Effector memory CD8-positive, alpha-beta T cell (primary cell): Measurements from ENCODE around the gene ANXA10.
"Not testable (repeated sequence)": the region's sequence is repeated elsewhere in the genome, so short reads cannot be mapped to it uniquely, and the experiment has no call there.

ENCODE experiments used
- ATAC-seq: fragments of 150-1000 bp; cut with Tn5 transposase; replicated peaks from 2 replicates; pipeline ENCODE4 v1.10.0; 2021; ENCODE audit warnings: mild to moderate bottlenecking, moderate library complexity
- DNase-seq, 3 experiments: peaks; one replicate each; pipeline ENCODE4 v3.0.0; 2021
- H3K27ac Mint-ChIP-seq, 2 donors: one replicate each; pipeline ENCODE4 v1.8.0; 2022; ENCODE audit warnings: mild to moderate bottlenecking in 2 of 2, mixed read lengths in 2 of 2, moderate library complexity in 2 of 2
- H3K27me3 Mint-ChIP-seq, 2 donors: one replicate each; pipeline ENCODE4 v1.8.0; 2022; ENCODE audit warnings: mixed read lengths in 2 of 2
- H3K36me3 Mint-ChIP-seq: one replicate; pipeline ENCODE4 v1.8.0; 2022; ENCODE audit warnings: mild to moderate bottlenecking, moderate library complexity, mixed read lengths; ENCODE audit not compliant: insufficient read depth
- H3K4me1 Mint-ChIP-seq, 2 donors: one replicate each; pipeline ENCODE4 v1.8.0; 2022; ENCODE audit warnings: low read depth in 2 of 2, mixed read lengths in 2 of 2
- H3K4me3 Mint-ChIP-seq, 2 donors: one replicate each; pipeline ENCODE4 v1.8.0; 2022; ENCODE audit warnings: mild to moderate bottlenecking in 2 of 2, mixed read lengths in 2 of 2, moderate library complexity in 2 of 2
- H3K9me3 Mint-ChIP-seq, 2 donors: one replicate each; pipeline ENCODE4 v1.8.0; 2022; ENCODE audit warnings: mixed read lengths in 2 of 2

Gene ANXA10

DNA sequence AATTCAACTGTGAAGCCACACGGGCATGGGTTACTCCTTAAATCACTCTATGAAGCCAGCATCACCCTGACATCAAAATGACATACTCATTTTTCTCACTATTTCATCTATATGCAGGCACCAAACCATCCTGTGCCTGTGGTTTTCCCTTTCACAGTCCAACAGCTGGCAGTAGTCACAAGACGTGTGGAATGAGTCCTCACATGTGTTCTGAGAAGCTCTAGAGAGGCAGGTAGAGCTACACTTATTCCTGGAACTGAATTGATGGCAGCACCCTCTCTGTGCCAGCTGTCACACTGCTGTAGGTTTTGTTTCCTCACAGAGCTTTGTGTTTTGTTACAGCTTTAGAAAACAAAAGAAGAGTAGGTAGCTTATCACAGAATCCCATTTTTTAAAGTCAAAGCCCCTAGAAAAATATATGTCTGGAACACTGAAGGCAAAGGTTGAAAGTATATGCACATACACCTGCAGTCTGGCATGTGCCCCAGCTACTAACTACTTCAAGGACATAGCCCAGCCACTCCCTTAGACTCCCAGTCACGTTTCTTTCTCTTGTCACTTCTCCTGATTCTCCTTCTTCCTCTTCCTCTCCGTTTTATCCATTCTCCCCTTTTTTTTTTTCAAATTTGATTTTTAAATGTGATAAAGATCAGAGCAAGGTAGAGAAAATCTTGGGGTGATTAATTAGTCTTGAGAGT, 107.1 kb downstream of the ANXA10 start:
- Mint-ChIP-seq H3K9me3 (peaks cover 5 to 10% of the 10 kb centered on the region in 2 donors), H3K27me3 (peaks cover 0 to 9% of the 10 kb centered on the region in 2 donors), H3K4me3 (no peak overlapping the region), H3K4me1 (peaks cover 0 to 2% of the 10 kb centered on the region in 2 donors), H3K27ac (no peak overlapping the region), H3K36me3 (no peaks in the 10 kb centered on the region)
- no peak for ATAC-seq
- DNase-seq = no peak

DNA sequence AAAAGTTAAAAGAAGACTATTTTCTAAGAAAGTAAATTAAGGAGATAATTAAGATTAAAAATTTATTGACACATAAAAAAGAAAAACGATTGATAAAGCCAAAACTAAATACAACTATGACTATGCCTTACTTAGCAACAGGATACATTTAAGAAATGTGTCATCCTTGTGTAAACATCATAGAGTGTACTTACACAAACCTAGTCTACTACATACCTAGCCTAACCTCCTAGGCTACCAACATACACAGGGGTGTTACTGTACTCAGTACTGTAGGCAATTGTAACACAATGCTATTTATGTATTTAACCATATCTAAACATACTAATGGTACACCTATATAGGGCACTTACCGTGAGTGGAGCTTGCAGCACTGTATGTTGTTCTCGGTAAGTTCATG, 108.3 kb downstream of the ANXA10 start:
- Mint-ChIP-seq H3K27me3 (peaks cover 0 to 8% of the 10 kb centered on the region in 2 donors), H3K36me3 (no peaks in the 10 kb centered on the region), H3K27ac (no peak overlapping the region), H3K9me3 (peaks cover 5 to 17% of the 10 kb centered on the region in 2 donors), H3K4me3 (no peak overlapping the region), H3K4me1 (peaks cover 0 to 2% of the 10 kb centered on the region in 2 donors)
- ATAC-seq (no peak), DNase-seq (no peak)

DNA sequence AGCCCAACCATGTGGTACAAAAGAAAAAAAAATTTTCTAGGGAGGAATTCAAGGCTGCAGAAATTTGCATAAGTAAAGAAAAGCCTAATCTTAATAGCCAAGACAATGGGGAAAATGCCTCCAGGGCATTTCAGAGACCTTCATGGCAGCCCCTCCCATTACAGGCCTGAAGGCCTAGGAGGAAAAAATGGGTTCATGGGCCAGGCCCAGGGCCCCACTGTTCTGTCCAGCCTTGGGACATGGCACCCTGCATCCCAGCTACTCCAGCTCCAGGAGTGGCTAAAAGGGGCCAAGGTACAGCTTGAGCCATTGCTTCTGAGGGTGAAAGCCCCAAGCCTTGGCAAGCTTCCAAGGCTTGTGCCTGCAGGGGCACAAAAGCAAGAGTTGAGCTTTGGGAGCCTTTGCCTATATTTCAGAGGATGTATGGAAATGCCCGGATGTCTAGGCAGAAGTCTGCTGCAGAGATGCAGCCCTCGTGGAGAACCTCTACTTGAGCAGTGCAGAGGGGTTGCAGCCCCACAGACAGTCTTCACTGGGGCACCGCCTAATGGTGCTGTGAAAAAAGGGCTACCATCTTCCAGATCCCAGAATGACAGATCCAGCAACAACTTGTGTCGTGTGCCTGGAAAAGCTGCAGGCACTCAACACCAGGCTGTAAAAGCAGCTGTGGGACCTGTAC, 111.0 kb downstream of the ANXA10 start:
- H3K36me3 Mint-ChIP-seq = no peaks in the 10 kb centered on the region
- no peak overlapping the region for H3K27ac Mint-ChIP-seq
- H3K4me3 Mint-ChIP-seq = no peak overlapping the region
- peaks cover 5 to 21% of the 10 kb centered on the region in 2 donors for H3K9me3 Mint-ChIP-seq
- H3K4me1 Mint-ChIP-seq = no peaks in the 10 kb centered on the region
- ATAC-seq (no peak), DNase-seq (no peak)
- no peaks in the 10 kb centered on the region for H3K27me3 Mint-ChIP-seq

- DNase-seq (no peak), ATAC-seq (no peak)
- Mint-ChIP-seq H3K27ac (no peak overlapping the region), H3K4me1 (no peaks in the 10 kb centered on the region), H3K27me3 (no peaks in the 10 kb centered on the region), H3K4me3 (no peak overlapping the region), H3K9me3 (peaks cover 6 to 11% of the 10 kb centered on the region in 2 donors), H3K36me3 (no peaks in the 10 kb centered on the region)
Measured at GRCh38 chr4:168208957-168209614, 116.7 kb downstream of the ANXA10 start.

DNA sequence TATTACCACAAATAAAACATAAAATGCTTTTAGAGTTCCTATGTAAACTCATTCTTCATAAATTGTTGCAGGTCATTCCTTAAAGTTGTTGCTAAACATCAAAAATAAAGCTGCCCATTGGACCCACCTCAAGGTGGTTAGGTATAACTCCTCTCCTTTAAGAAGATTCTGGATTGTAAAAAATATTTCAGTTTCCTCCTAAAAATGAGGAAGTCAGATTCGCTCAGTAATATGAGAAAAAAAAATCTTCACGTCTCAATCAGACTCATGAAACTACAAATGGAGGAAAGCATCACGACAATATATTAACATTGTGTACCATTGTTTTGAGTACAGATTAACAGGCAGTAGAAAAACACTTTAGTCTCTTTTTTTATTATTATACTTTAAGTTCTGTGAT, 120.3 kb downstream of the ANXA10 start:
- DNase-seq (no peak), ATAC-seq (no peak)
- Mint-ChIP-seq H3K27me3 (no peaks in the 10 kb centered on the region), H3K4me3 (no peak overlapping the region), H3K27ac (no peak overlapping the region), H3K36me3 (peaks cover 17% of the 10 kb centered on the region), H3K9me3 (peaks cover 2 to 8% of the 10 kb centered on the region in 2 donors), H3K4me1 (no peaks in the 10 kb centered on the region)

DNA sequence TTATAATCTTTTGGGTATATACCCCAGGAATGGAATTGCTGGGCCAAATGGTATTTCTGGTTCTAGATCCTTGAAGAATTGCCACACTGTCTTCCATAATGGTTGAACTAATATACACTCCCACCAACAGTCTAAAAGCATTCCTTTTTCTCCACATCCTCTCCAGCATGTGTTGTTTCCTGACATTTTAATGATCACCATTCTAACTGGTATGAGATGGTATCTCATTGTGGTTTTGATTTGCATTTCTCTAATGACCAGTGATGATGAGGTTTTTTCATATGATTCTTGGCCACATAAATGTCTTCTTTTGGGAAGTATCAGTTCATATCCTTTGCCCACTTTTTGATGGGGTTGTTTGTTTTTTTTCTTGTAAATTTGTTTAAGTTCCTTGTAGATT, 121.2 kb downstream of the ANXA10 start:
- not testable (repeated sequence) for H3K27ac Mint-ChIP-seq, H3K4me1 Mint-ChIP-seq, H3K4me3 Mint-ChIP-seq, ATAC-seq, DNase-seq, H3K9me3 Mint-ChIP-seq, H3K27me3 Mint-ChIP-seq
- H3K36me3 Mint-ChIP-seq = peaks cover 21% of the 10 kb centered on the region

DNA sequence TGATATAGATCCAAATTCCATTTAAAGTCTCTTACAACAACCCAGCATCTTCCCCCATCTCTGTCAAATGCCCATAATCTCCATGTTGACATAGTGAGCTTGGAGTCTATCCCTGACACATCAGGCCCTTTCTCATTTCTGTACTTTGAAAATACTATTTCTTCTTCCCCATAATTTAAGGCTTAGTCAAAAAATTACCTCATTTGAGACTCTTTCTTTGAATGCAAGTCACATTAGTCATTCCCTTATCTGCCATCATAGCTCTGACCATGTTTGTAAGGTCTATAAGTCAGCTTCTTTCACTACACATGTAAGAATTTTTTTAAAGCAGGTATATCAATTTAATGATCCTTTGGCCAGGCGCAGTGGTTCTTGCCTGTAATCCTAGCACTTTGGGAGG, 126.3 kb downstream of the ANXA10 start:
- Mint-ChIP-seq H3K27ac (no peak overlapping the region), H3K36me3 (peaks cover 54% of the 10 kb centered on the region), H3K27me3 (no peaks in the 10 kb centered on the region), H3K9me3 (peaks cover 0 to 8% of the 10 kb centered on the region in 2 donors), H3K4me3 (no peak overlapping the region), H3K4me1 (no peaks in the 10 kb centered on the region)
- ATAC-seq (no peak), DNase-seq (no peak)

DNA sequence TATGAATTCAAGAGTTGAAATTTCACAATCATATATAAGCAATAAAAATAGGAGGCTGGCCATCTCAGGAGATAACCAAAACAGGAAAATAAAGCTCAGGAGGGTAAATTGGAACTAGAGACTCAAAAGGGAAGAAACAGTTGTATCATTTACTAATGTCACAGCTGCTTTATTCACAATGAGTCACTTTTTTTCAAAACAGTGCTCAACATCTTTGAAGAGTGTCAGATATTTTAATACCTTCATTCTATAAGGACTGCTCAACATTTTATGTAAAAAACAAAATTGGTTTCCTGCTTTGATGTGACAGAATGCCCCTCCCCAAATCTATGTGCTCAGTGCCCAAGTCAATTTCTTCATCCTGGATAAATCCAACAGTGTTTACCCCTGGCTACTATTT, 128.6 kb downstream of the ANXA10 start:
- no peak overlapping the region for H3K4me3 Mint-ChIP-seq
- no peaks in the 10 kb centered on the region for H3K27me3 Mint-ChIP-seq
- no peaks in the 10 kb centered on the region for H3K4me1 Mint-ChIP-seq
- no peaks in the 10 kb centered on the region for H3K9me3 Mint-ChIP-seq
- DNase-seq (no peak), ATAC-seq (no peak)
- H3K27ac Mint-ChIP-seq = no peak overlapping the region
- H3K36me3 Mint-ChIP-seq = peaks cover 60% of the 10 kb centered on the region

DNA sequence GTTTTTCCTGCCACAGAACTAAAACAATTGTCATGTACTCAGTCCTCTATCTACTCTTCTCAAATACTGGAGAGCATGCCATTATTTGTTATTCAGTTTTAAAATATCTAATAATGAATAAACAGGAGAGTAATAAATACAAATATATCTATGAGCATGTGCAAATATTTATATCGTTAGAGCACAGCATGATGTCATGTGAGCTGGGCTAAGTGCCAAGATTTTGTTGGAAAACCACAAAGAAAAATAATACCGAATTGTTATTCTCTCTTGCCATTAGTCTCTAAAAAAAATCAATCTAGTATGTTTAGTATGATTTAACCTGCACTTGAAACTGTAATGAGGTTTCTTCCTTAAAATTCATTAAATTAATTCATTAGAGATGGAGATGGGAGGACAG, 129.0 kb downstream of the ANXA10 start:
- no peaks in the 10 kb centered on the region for H3K27me3 Mint-ChIP-seq
- ATAC-seq (no peak), DNase-seq (no peak)
- H3K4me1 Mint-ChIP-seq = no peaks in the 10 kb centered on the region
- H3K9me3 Mint-ChIP-seq = no peaks in the 10 kb centered on the region
- H3K27ac Mint-ChIP-seq = no peak overlapping the region
- no peak overlapping the region for H3K4me3 Mint-ChIP-seq
- H3K36me3 Mint-ChIP-seq = peaks cover 58% of the 10 kb centered on the region
